Loucy (cell line): ENCODE results near the gene ZYX.

Experiments
- H2AFZ ChIP-seq: fragments of 200-600 bp; sonication (generic); 2 replicates; pipeline ENCODE4 v1.6.0; 2016; ENCODE audit warnings: antibody characterized with exemption, mild to moderate bottlenecking, low read length, moderate library complexity
- H3F3A ChIP-seq: fragments of 200-600 bp; 2 replicates; pipeline ENCODE4 v1.6.0; 2016; ENCODE audit warnings: antibody characterized with exemption, low read depth, mild to moderate bottlenecking
- H3K27me3 ChIP-seq: fragments of 200-600 bp; sonication (generic); 2 replicates; pipeline ENCODE4 v1.6.1; 2014; ENCODE audit warnings: low read length, mild to moderate bottlenecking; ENCODE audit not compliant: insufficient read depth, poor library complexity, severe bottlenecking
- H3K36me3 ChIP-seq: fragments of 200-600 bp; sonication (generic); 2 replicates; pipeline ENCODE4 v1.6.1; 2016; ENCODE audit warnings: low read length; ENCODE audit not compliant: insufficient read depth
- H3K4me1 ChIP-seq: fragments of 200-600 bp; sonication (generic); 2 replicates; pipeline ENCODE4 v1.5.1; 2014; ENCODE audit warnings: low read length, mild to moderate bottlenecking; ENCODE audit not compliant: insufficient read depth, poor library complexity, severe bottlenecking
- H3K4me2 ChIP-seq: fragments of 200-600 bp; sonication (generic); 2 replicates; pipeline ENCODE4 v1.6.0; 2014; ENCODE audit warnings: antibody characterized with exemption, low read length, low read depth, mild to moderate bottlenecking; ENCODE audit not compliant: poor library complexity, severe bottlenecking
- H3K4me3 ChIP-seq: fragments of 200-600 bp; sonication (generic); 2 replicates; pipeline ENCODE4 v1.5.1; 2014; ENCODE audit warnings: low read length, mild to moderate bottlenecking, mixed read lengths; ENCODE audit not compliant: poor library complexity, severe bottlenecking
- H3K79me2 ChIP-seq: fragments of 200-600 bp; sonication (generic); 2 replicates; pipeline ENCODE4 v1.6.1; 2014; ENCODE audit warnings: low read length; ENCODE audit not compliant: insufficient read depth
- H3K9ac ChIP-seq: fragments of 200-600 bp; sonication (generic); 2 replicates; pipeline ENCODE4 v1.6.0; 2014; ENCODE audit warnings: mild to moderate bottlenecking, low read depth, low read length, moderate library complexity; ENCODE audit not compliant: poor library complexity, severe bottlenecking
- H3K9me2 ChIP-seq: fragments of 200-600 bp; sonication (generic); replicated peaks from 2 replicates; pipeline ENCODE4 v1.6.1; 2016; ENCODE audit warnings: low read depth, low read length, mixed read lengths
- H3K9me3 ChIP-seq: fragments of 200-600 bp; sonication (generic); 2 replicates; pipeline ENCODE4 v1.6.1; 2014; ENCODE audit warnings: mild to moderate bottlenecking, antibody characterized with exemption, low read length, low read depth; ENCODE audit not compliant: insufficient read depth
- H4K20me1 ChIP-seq: fragments of 200-600 bp; sonication (generic); 2 replicates; pipeline ENCODE4 v1.6.0; 2014; ENCODE audit warnings: antibody characterized with exemption, low read length, mild to moderate bottlenecking; ENCODE audit not compliant: insufficient read depth, poor library complexity, severe bottlenecking
- CTCF ChIP-seq: fragments of 200-600 bp; sonication (generic); conservative IDR thresholded peaks from 2 replicates; pipeline ENCODE4 v1.5.1; 2014; ENCODE audit warnings: mild to moderate bottlenecking, antibody characterized with exemption, low read length
- EZH2phosphoT487 ChIP-seq: fragments of 200-600 bp; IDR thresholded peaks from 2 replicates; pipeline ENCODE4 v1.6.1; 2018; ENCODE audit warnings: antibody characterized with exemption, mild to moderate bottlenecking, moderate library complexity, borderline replicate concordance

The ZYX gene

DNA sequence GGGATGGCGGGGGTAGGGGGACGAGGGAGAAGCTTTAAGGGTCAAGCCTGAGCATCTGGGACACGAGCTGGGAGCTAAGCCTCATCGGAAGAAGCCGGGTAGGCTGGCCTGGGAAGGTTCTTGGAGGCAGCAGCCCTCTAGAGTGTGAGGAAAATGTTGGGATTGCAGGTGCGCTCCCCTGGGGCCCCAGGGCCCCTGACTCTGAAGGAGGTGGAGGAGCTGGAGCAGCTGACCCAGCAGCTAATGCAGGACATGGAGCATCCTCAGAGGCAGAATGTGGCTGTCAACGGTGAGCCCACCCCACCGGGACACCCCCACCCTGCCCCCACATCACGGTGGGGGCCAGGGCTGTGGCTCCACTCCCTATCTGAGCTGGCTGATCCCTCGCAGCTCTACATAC, 6.9 kb downstream of the ZYX start:
- Histone ChIP-seq H3F3A (no peaks in the 10 kb centered on the region), H3K9me2 (no peaks in the 10 kb centered on the region), H3K4me1 (peaks cover 54% of the 10 kb centered on the region), H3K9me3 (no peaks in the 10 kb centered on the region), H3K4me3 (no peak overlapping the region), H3K9ac (no peak overlapping the region), H3K4me2 (no peak overlapping the region), H4K20me1 (peaks cover 48% of the 10 kb centered on the region), H3K36me3 (peaks cover 43% of the 10 kb centered on the region; the same call in 1 of the 2 replicates), H2AFZ (no peak overlapping the region), H3K79me2 (peaks cover 67% of the 10 kb centered on the region), H3K27me3 (no peaks in the 10 kb centered on the region)
- TF ChIP-seq CTCF (no peak), EZH2phosphoT487 (no peak)

GRCh38 chr7:143388491-143389101, 7.5 kb downstream of the ZYX start:
- H4K20me1 ChIP-seq = peaks cover 44% of the 10 kb centered on the region
- H3K9ac ChIP-seq = no peak overlapping the region
- peaks cover 43% of the 10 kb centered on the region; the same call in 1 of the 2 replicates for H3K36me3 ChIP-seq
- no peaks in the 10 kb centered on the region for H3K27me3 ChIP-seq
- H3K4me3 ChIP-seq = no peak overlapping the region
- H2AFZ ChIP-seq = no peak overlapping the region
- H3K4me1 ChIP-seq = peaks cover 48% of the 10 kb centered on the region
- no peaks in the 10 kb centered on the region for H3K9me2 ChIP-seq
- H3F3A ChIP-seq = no peaks in the 10 kb centered on the region
- no peaks in the 10 kb centered on the region for H3K9me3 ChIP-seq
- no peak overlapping the region for H3K4me2 ChIP-seq
- TF ChIP-seq CTCF (no peak), EZH2phosphoT487 (no peak)
- peaks cover 62% of the 10 kb centered on the region for H3K79me2 ChIP-seq

GRCh38 chr7:143389316-143390103, 8.4 kb downstream of the ZYX start:
- Histone ChIP-seq H3K4me2 (no peak overlapping the region), H3K9ac (no peak overlapping the region), H3K9me2 (no peaks in the 10 kb centered on the region), H3K4me1 (peaks cover 39% of the 10 kb centered on the region), H3F3A (no peaks in the 10 kb centered on the region), H3K27me3 (no peaks in the 10 kb centered on the region), H3K79me2 (peaks cover 53% of the 10 kb centered on the region), H3K4me3 (no peak overlapping the region), H4K20me1 (peaks cover 35% of the 10 kb centered on the region), H2AFZ (no peak overlapping the region), H3K36me3 (peaks cover 43% of the 10 kb centered on the region; the same call in 1 of the 2 replicates), H3K9me3 (no peaks in the 10 kb centered on the region)
- TF ChIP-seq EZH2phosphoT487 (no peak), CTCF (no peak)
